ENCODE results near the gene PELI2.

DNA sequence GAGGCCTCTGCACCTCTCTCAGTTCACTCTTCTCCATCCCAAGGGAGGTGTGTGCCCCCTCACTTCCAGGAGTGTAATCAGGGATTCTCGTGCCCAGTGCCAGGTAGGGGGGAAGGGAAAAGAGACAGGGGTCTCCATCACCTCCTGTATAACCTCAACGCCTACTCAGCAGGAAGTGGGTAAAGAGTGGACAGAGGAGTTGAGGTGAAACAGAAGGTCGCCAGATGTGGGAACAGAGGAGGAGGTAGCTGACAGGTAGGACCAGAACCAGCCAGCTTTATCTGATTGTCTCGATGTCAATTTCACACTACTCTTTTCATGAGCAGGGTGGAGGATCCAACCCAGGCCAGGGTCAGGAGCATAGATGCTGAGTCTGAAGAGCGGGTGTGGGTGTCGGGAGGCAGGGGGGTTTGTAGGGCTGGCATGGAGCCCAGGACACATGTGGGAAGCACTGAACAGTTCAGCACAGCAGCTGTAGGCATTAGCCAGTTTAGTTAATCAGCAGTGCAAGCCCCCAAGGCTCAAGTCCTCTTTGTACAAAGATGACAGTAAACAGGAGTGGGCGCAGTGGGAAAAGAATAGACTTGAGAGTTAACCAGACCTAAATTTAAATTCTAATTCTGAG, 213.5 kb downstream of the PELI2 start:
- TF ChIP-seq, protein P1, sequence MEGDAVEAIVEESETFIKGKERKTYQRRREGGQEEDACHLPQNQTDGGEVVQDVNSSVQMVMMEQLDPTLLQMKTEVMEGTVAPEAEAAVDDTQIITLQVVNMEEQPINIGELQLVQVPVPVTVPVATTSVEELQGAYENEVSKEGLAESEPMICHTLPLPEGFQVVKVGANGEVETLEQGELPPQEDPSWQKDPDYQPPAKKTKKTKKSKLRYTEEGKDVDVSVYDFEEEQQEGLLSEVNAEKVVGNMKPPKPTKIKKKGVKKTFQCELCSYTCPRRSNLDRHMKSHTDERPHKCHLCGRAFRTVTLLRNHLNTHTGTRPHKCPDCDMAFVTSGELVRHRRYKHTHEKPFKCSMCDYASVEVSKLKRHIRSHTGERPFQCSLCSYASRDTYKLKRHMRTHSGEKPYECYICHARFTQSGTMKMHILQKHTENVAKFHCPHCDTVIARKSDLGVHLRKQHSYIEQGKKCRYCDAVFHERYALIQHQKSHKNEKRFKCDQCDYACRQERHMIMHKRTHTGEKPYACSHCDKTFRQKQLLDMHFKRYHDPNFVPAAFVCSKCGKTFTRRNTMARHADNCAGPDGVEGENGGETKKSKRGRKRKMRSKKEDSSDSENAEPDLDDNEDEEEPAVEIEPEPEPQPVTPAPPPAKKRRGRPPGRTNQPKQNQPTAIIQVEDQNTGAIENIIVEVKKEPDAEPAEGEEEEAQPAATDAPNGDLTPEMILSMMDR (IDR thresholded peaks at IDR 0.05) = no peak
- no peak for TF ChIP-seq POLR2A (IDR thresholded peaks at IDR 0.05)
